ENCODE measurements around the gene MSANTD1.

MSANTD1 gene

DNA sequence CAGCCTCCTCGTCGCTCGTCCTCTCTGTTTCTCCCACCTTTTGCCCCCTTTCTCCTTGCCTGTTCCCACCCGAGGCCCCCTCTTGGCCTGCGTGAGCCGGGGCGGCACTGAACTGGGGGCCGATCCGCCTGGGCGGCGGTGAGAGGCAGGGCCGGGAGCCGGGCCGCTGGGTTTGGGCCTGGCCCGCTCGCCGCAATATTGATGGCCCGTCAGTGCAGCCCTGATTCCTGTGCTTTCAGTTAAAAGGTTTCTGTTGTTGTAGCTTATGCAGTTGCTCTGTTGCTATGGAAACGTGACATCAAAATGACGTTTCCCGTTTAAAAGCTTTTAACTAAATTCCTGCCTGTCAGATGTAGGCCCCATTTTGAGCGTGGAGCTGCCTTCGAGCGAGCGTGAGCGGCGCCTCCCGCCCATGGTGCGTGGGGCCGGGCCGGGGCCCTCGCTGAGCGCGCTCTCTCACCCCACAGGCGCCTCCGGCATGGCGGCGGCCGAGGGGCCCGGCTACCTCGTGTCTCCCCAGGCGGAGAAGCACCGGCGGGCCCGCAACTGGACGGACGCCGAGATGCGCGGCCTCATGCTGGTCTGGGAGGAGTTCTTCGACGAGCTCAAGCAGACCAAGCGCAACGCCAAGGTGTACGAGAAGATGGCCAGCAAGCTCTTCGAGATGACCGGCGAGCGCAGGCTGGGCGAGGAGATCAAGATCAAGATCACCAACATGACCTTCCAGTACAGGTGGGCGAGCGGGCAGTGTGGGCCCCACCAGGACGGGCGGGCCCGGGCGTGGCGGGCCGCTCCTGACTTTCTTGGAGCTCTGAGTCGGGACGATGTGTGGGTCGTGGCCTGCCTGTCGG, at the start of gene MSANTD1:
Gene MSANTD1, plus strand, starts transcription at position 349 of the 851 bp plus-strand sequence. Its CDS starts 64 bp downstream, at position 413.
- no peak for DNase-seq (ENCODE audit: low spot score)

DNA sequence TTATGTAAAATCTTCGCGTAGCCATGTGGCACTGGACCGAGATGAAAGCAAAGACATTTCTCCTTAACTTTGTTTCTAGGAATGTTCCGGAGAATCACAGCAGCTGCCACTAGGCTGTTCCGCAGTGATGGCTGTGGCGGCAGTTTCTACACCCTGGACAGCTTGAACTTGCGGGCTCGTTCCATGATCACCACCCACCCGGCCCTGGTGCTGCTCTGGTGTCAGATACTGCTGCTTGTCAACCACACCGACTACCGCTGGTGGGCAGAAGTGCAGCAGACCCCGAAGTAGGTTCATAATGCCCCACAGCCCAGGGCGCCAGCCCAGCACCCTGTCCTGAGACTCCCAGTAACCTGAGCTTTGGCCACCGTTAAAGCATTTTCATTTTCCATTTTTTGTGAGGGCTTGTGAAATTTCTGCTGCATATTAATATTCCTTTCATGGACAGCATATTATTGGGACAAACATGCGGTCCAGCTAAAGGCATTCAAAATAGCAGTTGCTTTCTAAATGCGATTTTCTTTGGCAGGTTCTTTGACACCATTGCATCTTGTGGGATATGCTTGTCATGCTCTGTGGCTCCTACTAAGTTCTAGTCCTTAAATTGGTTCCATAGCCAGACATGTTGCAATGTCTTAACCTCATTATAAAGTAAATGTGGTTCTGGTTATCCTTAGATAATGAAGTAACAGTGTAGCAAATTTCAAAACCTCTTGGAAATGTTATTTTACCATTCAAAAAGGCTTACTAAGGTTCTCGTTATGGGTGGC, 49.1 kb upstream of the MSANTD1 start:
- DNase-seq (ENCODE audit: low spot score) = no peak

DNA sequence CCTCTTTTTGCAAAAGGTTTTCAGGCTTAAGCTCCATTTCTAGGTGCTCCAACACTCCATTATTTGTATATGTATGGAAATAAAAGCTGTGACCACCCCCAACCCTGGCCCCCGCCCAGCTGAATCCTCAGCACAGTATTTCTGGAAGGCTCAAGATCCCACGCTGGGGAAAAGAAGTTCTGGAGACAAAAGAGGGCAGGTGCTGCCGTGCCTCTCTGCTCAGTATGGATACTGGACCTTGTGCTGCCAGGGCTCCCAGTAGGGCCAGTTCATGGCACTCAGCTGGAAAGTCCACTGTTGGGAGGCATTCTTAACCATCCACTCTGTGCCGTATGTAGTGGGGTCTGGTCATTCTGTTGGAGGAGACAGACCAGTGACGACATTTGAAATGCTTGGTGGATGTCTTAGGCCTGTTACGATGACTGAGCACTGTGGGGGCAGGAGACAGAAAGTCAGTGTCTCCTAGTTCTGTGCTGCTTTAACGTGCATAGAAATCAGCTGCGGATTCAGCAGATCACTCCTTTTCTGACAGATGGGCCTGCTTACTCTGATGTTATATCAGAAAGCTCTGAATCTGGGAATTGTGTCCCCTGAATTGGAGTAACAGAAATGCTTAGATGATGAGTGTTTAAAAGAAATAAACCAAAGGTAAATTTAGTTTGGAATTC, 48.4 kb upstream of the MSANTD1 start:
- DNase-seq (ENCODE audit: low spot score) = no peak

DNA sequence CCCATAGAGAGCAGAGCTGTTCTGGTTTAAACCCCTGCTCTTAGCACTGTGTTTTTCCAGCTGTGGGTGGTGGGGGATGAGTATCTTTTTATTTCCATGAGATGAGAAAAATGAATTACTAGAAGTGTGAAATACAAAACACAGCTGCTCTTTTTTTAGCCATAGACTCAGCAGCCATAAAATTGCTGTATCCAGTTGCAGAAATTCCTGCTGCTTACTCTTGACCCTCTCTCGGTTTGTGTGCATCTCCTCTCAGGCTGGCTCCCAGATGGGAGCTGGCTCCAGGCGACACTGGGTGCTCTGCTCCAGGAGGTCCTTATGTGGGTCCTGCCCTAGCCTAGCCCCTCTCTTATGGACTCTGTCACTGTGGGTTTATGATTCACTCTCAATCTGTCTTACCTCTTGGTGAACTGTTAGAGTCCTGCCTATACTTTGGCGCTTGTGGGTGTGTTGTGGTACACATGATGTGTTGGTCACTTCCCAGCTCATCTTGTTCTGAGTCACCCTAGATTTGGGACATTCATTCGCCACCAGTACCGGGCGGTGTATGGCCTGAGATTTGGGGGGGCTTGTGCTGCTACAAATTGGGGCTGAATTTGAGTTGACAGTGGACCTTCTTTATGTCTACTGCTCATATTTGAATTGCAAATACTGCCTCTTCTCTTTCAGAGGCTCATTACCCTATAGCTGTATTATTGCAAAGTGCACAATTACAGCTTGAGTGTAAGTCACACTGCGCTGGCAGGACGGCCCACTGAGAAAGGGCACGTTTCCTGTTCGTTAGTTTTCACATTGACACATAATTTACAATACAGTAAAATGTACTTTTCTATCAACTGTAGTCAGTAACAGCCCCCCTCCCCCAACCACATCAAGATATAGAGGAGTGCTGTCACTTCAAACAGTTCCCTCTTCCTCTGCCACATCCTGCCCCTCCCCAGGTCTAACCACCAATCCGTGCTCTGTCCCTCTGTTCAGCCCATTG, 46.9 kb upstream of the MSANTD1 start:
- DNase-seq (ENCODE audit: low spot score) = no peak

DNA sequence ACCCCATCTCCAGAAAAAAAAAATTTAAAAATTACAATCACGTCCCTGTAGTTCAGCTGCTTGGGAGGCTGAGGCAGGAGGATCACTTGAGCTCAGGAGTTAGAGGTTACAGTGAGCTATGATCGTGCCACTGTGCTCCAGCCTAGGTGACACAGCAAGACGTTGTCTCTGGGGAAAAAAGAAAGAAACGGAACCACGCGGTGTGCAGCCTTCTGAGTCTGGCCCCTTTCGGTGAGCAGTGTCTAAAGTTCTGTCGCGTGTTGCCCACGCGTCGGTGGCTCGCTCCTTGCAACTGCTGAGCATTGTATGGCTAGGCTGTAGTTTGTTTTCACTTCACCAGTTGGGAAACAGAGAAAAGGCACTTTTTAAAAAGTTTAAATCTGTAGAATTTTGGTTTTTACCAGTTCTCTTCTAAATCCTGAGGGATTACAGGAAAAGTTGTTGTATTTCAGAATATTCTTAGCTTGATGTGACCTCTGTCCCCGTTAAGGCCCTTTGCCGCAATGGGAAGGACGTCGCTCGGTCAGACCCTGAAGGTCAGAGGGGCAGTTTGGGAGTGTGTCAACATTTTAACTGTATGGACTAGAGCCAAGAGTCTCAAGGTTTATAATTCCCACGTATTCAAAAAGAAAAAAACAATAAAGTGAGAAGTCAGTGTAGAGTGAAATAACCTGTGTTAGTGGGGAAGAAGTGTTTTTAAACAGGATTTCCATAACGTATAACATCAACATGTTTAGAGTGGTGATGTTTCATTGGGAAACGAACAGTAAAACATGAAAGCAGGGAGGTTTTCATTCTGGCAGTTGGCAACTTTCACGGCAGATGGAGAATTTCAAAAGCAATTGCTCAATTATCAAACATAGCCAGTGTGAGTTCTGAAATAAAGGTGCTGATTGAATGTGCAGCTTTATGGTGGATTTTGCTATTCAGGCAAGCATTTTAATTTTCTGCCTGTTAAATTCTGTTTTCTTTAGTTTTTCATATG, 45.8 kb upstream of the MSANTD1 start:
- no peak for DNase-seq (ENCODE audit: low spot score)

DNA sequence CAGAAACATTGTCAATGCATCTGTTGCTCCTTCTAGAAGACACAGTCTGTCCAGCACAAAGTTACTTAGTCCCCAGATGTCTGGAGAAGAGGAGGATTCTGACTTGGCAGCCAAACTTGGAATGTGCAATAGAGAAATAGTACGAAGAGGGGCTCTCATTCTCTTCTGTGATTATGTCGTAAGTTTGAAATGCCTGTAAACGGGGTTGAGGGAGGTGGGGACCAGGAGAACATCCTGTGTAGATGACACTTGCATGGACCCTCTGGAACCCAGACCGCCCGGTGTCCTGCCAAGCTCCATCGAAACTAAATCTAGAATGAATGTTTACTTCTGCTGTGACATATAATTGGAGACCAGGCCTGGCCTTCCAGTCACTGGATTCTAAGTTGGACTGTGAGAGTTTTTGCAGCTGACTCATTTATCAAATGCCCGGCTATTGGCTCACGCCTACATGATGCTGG, 45.0 kb upstream of the MSANTD1 start:
- DNase-seq (ENCODE audit: low spot score) = no peak

DNA sequence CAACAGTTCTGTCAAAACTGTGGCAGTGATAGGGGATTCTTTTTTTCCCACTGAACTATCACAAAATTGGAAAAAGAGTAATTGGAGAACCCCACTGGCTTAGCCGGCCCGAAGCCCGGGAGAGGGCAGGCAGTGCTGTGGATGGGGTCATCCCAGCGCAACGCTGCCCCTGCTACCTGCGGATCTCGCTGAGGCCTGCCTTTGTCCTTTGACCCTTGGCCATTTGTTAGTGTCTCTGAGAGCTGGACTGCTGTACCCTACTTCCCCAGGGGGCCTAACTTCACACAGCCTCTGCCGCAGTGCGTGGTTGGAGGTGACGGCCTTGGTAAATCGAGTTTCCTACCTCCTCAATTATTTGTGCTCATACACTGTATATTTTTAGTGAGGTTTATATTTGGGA, 43.0 kb upstream of the MSANTD1 start:
- DNase-seq (ENCODE audit: low spot score) = no peak

DNA sequence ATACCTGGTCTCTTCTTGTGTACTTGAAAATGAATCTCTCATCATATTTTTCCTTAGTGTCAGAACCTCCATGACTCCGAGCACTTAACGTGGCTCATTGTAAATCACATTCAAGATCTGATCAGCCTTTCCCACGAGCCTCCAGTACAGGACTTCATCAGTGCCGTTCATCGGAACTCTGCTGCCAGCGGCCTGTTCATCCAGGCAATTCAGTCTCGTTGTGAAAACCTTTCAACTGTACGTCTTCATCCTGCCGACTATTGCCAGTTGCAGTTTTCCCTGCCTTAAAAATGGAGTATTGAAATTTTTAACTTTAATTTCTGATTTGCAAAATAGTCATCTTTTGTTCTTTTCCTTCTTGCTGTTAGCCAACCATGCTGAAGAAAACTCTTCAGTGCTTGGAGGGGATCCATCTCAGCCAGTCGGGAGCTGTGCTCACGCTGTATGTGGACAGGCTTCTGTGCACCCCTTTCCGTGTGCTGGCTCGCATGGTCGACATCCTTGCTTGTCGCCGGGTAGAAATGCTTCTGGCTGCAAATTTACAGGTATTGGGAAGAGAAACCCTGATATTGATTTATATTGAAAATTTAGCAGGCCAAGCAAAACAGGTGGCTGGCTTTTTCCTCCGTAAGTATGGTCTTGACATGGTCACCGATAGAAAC, 42.4 kb upstream of the MSANTD1 start:
- DNase-seq (ENCODE audit: low spot score) = no peak

DNA sequence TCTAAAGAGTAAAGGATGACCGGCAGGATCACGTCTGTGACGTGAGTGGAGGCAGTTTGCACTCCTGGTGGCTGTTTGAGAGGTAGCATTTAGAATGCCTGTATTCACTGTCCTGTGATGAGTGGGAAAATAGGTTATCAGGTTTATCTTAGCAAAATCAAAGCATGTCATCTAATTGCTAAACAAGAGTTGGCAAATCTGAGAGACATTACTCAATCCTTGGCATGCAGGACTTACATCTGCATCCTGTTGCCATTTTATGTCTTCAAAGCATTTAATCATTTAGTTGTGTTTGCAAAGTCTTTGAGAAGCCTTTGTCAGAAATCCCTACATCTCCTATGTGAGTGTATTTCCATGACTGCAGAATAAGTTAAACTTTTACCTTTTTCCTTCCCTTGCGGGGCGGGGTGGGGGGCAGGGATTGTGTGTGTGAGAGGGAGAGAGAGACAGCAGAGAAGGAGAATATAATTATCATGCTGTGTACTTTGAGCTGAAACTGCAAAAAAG, 41.4 kb upstream of the MSANTD1 start:
- no peak for DNase-seq (ENCODE audit: low spot score)

DNA sequence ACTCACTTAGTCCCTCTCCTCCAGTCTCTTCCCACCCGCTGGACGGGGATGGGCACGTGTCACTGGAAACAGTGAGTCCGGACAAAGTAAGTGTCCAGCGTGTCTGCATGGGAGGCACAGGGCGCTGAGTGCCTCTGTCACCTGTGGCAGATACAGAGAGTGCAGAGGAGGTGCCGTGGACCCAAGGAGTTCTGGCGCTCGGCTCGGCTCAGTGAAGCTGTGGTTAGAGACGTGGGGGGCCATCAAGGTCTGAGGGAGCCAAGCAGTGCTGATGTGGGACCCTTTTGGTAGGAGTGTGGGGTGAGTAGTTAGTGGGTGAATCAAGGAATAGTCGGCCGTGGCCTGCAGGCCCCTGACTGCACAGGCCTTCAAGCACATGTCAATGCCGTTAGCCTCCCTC, 40.1 kb upstream of the MSANTD1 start:
- DNase-seq (ENCODE audit: low spot score) = no peak

DNA sequence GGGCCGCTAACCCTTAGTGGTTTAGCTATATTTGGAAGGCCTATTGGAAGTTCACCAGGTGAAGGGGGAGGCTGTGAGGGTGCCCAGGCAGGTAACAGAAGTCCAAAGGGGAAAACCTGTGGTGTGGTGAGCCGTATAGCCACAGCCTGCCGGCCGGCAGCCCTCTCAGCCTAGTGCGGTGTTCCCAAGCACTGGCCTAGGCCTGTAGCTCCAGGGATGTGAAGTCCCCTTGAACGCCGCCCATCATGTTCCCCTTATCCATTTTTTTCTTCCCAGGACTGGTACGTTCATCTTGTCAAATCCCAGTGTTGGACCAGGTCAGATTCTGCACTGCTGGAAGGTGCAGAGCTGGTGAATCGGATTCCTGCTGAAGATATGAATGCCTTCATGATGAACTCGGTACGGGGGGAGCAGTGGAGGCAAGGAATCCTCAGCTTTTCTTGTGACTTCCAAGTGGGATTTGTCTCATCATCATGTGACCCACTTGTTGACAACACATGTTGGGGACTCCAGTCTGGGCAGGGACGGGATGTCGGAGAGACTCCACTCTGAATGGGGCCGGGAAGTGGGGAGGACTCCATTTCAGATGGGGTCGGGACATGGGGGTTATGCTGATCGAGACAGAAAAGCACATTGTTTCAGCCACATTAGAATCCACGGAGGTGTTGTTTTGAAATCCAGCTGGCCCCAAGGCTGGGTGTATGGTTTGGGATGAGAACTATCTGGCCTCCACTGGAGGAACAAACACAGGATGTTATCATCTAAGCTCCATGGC, 39.2 kb upstream of the MSANTD1 start:
- no peak for DNase-seq (ENCODE audit: low spot score)

DNA sequence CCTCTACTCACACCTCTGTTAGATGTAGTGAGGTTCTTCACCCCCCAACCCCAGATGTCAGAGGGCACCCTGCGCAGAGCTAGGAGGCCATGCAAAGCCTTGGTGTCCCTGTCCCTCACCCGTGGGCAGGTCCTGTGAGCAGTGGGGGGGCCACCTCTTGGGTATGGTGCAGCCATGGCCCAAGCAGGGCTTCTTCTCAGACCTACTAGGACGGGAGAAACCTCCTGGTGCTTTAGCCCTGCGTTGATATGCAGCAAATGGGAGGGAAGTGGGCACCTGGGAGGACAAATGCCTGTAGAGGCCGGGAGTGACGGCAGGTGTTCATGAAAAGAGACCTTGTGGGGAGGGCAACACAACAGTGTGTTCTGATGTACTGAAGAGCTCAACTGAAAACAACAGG, 38.5 kb upstream of the MSANTD1 start:
- no peak for DNase-seq (ENCODE audit: low spot score)

DNA sequence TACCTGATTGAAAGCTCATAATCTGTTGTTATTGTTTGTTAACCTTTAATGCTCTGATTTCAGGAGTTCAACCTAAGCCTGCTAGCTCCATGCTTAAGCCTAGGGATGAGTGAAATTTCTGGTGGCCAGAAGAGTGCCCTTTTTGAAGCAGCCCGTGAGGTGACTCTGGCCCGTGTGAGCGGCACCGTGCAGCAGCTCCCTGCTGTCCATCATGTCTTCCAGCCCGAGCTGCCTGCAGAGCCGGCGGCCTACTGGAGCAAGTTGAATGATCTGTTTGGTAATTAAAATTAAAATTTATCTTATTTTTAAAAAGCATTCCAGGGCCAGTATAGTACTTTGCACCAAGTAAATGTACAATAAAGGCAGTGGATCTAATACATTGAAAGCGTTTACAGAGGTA, 37.1 kb upstream of the MSANTD1 start:
- no peak for DNase-seq (ENCODE audit: low spot score)

DNA sequence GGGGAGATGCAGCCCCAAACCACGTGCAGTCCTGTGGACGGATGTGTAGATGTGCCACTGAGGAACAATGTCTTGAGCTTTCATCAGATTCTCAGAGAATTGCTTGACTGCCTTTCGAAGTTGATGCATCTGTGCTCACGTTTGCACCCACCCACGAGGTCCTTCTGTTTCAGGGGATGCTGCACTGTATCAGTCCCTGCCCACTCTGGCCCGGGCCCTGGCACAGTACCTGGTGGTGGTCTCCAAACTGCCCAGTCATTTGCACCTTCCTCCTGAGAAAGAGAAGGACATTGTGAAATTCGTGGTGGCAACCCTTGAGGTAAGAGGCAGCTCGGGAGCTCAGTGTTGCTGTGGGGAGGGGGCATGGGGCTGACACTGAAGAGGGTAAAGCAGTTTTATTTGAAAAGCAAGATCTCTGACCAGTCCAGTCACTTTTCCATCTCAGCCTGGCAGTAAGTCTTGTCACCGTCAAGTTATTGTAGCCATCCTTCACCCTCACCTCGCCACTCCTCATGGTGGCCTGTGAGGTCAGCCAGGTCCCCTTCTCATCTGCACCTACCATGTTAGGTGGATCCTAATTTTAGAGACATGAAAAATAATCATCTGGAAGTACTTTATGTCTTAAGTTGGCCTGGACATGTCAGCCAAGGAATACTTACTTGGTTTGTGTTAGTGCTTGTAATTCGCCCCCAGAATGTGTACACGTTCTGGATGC, 36.4 kb upstream of the MSANTD1 start:
- no peak for DNase-seq (ENCODE audit: low spot score)

DNA sequence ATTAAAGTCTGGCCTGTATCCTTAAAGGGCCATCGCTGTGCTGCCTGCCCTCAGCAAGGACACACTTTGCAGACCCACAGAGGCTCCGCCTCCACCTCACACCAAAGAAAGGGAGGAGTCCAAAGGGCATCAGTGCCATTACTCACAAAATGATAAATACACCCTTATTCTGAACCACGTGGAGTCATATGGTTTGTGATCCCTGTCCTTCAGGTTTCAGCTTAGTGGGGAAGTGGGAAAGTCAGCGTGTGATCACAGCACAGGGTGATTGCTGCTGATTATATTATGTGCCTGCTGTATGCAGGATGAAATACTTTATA, 35.9 kb upstream of the MSANTD1 start:
- DNase-seq (ENCODE audit: low spot score) = no peak

DNA sequence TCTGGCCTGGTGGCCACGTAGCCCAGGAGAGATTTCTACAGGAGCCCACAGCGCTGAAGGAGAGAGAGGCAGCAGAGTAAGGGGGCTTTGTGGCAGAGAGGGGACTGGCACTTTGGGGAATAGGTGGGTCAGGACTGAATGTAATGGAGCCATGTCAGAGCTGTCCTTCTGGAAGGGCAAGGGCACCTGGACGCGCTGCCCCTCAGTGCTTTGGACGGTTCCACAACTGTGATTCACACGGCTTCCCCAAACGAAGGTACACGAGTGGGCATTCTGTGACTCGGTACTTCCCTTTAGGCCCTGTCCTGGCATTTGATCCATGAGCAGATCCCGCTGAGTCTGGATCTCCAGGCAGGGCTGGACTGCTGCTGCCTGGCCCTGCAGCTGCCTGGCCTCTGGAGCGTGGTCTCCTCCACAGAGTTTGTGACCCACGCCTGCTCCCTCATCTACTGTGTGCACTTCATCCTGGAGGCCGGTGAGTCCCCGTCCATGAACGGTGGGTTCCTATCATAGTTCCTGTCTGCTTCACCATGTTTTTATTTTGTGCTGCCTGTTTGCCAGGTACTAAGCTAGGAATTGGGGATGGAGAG, 35.2 kb upstream of the MSANTD1 start:
- no peak for DNase-seq (ENCODE audit: low spot score)

DNA sequence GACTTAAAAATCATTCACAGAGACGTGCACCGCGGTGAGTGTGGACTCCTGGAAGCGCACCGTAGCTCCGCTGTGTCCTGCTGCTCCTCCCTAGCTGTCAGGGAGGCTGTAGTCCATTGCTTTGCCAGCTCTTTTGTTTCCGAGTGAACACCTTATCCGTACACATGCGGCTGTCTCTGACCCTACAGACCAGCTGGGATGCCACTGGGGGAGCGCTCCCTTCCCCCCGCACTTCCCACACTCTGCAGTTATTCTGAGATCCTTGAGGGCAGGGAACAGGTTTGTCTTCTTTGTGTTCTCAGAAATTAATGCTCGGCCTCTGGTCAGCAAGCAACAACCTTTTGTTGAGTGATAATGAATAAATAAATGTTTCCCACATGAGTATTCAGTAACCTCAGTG, 33.7 kb upstream of the MSANTD1 start:
- no peak for DNase-seq (ENCODE audit: low spot score)

DNA sequence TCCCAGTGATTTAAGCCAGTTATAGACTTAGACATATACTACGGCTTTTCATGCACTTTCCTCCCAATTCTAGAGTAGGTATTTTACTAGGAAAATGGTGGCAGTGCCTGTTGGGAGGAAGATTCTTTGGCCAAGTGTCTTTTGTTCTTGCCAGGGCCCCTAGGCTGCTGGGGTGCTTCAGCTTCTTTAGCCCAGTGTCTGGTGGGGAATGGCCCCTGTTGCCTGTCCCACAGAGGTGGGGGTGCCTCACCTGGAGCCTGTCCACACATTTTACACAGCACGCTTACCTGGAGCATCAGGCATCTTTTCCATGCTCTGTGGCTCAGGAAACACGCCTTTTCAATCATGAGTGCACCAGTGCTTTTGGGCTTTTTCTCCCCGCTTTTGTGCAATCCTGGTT, 33.2 kb upstream of the MSANTD1 start:
- DNase-seq (ENCODE audit: low spot score) = no peak
